Measurements from ENCODE around the gene ABCC9.

- TF ChIP-seq, protein P1, sequence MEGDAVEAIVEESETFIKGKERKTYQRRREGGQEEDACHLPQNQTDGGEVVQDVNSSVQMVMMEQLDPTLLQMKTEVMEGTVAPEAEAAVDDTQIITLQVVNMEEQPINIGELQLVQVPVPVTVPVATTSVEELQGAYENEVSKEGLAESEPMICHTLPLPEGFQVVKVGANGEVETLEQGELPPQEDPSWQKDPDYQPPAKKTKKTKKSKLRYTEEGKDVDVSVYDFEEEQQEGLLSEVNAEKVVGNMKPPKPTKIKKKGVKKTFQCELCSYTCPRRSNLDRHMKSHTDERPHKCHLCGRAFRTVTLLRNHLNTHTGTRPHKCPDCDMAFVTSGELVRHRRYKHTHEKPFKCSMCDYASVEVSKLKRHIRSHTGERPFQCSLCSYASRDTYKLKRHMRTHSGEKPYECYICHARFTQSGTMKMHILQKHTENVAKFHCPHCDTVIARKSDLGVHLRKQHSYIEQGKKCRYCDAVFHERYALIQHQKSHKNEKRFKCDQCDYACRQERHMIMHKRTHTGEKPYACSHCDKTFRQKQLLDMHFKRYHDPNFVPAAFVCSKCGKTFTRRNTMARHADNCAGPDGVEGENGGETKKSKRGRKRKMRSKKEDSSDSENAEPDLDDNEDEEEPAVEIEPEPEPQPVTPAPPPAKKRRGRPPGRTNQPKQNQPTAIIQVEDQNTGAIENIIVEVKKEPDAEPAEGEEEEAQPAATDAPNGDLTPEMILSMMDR (conservative IDR thresholded peaks at IDR 0.05 in 1 of 2, IDR thresholded peaks at IDR 0.05 in 1 of 2; ENCODE audit: extremely low read depth in 1 of 2, insufficient read depth in 1 of 2, low read depth in 1 of 2, low read length in 2 of 2) = no peak
- TF ChIP-seq EZH2 (IDR thresholded peaks at IDR 0.05; ENCODE audit: borderline replicate concordance, low read length) = no peak
Observed at GRCh38 chr12:21884936-21885335, 56.3 kb downstream of the ABCC9 start.

Measured in mammary epithelial cell (primary cell).